GM19193 (cell line): ENCODE measurements around the gene ELMO3.

Experiments used
- POLR2A ChIP-seq: IDR thresholded peaks from 4 replicates; pipeline ENCODE4 v1.6.1; 2011; ENCODE audit not compliant: insufficient read depth, insufficient read length; ENCODE audit errors: extremely low read depth

ELMO3 gene

DNA sequence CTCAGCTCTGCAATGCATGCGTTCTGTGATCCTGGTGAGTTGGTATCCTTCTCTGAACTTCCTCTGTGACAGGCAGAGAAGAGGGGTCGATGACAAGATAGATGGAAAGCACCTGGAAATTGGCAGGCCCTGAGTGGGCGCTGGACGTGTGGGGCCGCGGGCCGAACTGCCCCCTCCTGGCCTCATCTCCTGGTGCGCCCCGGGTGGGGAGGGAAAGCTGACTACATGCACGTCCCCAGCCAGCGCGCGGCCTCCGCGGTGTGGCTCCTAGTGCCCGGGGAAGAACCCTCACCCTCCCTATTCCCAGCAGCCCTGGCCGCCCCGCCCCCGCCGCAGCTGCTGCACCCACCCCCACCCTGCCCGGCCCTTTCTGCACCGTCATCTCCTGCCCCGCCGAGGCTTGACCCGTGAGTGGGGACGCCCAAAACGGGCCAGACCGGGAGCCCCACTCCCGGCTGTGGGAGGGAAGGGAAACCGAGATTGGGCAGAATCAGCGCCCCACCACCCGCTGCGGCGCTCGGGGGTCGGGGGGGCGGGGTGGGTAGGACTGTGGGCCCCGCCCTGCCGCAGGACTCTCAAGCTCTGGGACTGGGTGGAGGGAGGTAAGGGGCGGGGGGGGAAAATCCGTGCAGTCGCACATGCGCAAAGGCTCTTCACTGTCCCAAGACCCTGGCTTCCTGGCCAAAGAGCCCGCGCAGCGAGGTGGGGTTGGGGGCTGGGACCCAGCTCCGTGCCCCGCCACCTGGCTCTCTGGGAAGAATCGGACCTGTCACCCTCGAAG lies 28.6 kb upstream of the ELMO3 start, which contains the start of gene NOL3:
Gene NOL3 (plus strand): TSS at position 371 of the 781 bp plus-strand sequence.
- TF ChIP-seq POLR2A, result peak; percentile 40

DNA sequence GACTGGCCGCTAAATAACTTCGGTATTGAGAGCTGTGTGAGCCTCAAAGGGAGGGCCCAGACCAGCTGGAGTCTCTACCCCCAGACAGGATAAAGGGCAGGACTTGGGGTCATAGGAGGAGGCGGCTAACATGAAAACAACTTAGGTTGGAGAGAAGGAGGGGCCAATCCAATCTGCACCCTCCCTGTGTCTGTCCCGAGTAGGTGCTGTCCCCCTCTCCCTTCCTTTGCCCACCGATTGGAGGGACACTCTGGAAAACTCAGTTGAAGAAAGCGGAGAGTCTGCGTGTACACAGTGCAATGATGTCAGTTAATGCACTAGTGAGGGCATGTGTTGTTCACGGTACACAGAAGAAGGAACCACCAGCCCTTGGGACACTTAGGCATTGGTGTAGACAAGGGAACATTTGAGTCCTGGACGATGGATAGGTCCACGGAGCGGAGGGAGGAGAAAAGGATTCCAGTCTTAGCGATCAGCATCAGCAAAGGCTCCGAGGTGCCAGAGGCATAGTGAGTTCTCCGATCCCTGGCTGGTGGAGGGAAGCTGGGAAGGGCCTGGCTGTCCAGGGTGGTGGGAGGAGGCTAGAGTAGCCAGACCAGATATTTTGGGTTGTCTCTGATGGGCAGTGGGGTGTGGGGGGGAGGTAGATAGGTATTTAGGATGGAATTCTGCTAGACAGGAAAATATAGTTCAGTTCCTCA lies 27.8 kb upstream of the ELMO3 start:
- no peak for TF ChIP-seq POLR2A

GRCh38 chr16:67173323-67173722 lies 25.6 kb upstream of the ELMO3 start:
- TF ChIP-seq POLR2A, result no peak

DNA sequence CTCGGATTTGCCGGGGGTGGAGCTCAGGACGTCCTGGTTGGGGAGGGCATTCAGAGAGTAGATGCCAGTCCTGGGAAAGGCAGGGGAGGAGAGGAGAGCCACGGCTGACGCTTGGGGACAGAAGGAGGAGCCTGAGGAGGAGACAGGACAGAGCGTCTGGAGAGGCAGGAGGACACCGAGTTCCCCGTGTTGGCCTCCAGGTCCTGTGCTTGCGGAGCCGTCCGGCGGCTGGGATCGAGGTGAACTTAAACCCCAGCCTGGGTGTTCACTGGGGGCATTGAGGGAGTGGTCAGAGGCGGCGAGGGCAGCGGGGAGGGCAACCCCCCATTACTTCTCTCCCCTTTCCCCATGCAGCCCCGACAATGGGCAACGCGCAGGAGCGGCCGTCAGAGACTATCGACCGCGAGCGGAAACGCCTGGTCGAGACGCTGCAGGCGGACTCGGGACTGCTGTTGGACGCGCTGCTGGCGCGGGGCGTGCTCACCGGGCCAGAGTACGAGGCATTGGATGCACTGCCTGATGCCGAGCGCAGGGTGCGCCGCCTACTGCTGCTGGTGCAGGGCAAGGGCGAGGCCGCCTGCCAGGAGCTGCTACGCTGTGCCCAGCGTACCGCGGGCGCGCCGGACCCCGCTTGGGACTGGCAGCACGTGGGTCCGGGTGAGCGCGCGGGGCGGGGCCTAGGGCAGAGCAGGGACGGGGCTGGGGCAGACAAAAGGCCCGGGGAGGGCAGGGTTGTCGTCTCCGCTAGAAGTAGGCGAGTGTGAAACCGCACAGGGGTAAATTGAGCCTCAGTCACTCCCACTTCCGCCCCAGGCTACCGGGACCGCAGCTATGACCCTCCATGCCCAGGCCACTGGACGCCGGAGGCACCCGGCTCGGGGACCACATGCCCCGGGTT lies 24.9 kb upstream of the ELMO3 start:
- no peak for TF ChIP-seq POLR2A

DNA sequence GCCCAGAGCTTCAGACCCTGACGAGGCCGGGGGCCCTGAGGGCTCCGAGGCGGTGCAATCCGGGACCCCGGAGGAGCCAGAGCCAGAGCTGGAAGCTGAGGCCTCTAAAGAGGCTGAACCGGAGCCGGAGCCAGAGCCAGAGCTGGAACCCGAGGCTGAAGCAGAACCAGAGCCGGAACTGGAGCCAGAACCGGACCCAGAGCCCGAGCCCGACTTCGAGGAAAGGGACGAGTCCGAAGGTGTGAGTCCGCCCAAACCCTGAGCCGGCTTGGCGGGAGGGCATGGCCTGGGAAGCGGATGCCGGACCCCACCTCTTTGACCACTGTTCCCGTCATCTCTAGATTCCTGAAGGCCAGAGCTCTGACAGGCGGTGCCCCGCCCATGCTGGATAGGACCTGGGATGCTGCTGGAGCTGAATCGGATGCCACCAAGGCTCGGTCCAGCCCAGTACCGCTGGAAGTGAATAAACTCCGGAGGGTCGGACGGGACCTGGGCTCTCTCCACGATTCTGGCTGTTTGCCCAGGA lies 24.2 kb upstream of the ELMO3 start:
- TF ChIP-seq POLR2A, result no peak

GRCh38 chr16:67176662-67177061 lies 22.3 kb upstream of the ELMO3 start:
- TF ChIP-seq POLR2A, result no peak

DNA sequence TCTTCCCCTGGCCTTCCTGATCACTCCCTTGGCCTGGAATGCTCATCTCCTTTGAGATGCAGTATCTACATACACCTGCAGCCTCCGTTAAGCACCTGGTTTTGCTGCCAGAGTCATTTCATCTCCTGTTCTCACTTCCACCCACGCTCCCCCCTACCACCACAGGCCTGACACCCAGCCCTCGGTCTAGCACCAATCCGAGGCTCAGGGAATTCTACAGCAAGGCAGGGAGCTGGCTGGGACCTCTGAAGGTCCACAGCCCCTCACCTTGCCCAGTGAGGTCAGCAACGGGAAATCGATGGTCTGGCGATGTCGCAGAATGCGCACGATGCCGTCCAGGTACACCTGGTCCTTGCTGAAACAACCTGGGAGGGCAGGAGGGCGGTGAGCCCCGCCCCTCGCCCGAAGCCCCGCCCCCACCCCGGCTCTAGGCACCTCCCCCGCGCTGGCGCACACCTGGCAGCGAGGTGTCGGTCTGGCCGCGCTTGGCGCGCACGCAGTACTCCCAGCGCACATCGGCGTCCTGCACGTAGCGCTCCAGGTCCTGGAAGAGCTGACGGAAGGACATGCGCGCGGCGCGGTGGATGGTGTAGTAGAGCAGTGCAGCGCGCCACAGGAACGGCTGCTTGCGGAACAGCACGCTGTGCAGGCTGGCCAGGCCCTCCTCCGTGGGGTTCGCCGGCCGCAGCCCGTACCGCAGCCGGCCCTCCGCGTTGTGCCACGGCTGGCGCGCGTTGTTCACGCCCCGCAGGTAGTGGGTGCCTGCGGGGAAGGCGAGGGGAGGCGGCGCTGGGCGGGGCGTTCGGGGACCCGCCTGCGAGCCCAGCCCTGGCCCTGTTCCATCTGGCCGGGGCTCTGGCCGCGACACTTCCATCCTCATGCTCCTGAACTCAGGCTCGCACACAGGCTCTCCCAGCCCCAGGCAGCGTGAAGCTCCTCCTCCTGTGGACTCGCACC lies 20.9 kb upstream of the ELMO3 start:
- no peak for TF ChIP-seq POLR2A

DNA sequence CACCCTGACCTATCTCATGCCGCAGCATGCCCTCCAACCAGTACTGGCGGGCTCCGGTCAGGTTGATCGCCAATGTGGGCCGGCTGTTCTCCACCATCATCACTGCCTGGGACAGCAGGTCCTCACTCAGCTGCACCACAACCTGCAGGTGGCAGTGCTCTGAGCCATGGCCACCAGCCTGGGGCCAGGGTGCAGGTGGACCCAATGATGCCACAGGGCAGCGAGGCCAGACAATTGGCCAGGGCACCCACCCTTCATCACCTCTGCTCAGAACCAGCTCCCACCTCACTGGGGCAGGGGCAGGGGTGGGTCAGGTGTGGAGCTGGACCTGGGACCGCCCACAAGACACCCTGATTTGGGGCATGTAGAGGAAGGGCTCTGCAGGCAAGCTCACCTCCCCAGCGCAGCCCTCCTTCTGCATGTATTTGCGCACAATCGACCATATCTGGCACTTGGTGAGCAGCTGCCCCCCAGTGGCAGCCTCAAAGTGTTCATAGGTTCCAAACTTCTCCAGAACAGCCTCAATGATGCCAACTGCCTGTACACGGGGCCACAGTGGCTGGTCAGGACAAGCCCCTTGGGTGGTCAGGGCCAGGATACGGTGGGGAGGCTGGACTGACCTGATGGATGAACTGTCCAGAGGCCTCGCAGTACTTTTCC lies 19.4 kb upstream of the ELMO3 start:
- TF ChIP-seq POLR2A, result no peak

DNA sequence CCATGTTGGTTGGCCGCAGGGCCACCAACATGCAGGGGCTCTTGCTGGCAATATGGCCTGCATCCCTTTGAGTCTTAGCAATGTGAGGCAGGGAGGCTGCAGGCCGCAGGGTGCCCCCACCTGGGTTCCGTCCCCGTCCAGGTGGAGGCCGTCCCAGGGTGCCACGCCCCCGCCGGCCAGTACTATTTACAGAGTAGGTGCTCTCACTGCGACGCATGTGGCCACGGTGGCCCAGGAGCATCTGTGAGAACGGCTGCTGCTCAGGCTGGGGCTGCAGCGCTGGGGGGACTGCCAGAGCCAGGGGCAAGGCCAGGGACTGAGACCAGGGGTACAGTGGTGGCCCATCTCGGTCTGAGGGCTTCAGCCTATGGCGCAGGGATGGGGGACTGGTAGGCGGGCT lies 18.8 kb upstream of the ELMO3 start:
- TF ChIP-seq POLR2A, result no peak

GRCh38 chr16:67181346-67181745 lies 17.6 kb upstream of the ELMO3 start:
- no peak for TF ChIP-seq POLR2A

DNA sequence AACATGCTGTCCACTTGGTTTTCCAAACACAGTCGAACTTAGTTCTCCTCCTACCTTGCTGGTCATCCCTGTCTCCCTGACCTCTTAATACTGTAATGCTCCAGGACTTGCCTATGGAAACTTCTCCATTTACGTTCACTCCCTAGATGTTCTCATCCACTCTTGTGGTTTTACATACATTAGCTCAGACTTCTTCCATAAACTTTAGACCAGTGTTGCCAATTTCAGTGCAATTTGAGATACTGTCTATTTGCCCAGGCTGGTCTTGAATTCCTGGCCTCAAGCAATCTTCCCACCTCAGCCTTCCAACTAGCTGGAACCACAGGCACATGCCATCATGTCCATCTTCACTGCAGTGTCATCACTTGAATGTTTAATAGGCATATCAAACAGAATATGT lies 16.6 kb upstream of the ELMO3 start:
- TF ChIP-seq POLR2A, result no peak

DNA sequence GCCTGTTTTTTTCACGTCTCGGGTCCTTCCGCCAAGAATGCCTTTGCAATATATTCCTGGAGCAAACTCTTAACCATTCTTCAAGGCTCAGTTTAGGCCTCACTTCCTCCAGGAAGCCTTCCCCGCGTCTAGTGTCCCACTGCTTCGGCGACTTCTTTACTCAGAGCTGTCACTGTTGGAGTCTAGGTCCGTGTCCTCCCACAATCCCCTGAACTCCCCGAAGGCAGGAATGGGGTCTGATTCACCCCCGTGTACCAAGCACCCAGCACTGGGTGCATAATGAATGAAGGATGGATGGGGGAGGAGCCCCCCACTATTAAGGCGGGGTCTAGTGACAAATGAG lies 15.7 kb upstream of the ELMO3 start:
- peak; percentile 51 for TF ChIP-seq POLR2A

DNA sequence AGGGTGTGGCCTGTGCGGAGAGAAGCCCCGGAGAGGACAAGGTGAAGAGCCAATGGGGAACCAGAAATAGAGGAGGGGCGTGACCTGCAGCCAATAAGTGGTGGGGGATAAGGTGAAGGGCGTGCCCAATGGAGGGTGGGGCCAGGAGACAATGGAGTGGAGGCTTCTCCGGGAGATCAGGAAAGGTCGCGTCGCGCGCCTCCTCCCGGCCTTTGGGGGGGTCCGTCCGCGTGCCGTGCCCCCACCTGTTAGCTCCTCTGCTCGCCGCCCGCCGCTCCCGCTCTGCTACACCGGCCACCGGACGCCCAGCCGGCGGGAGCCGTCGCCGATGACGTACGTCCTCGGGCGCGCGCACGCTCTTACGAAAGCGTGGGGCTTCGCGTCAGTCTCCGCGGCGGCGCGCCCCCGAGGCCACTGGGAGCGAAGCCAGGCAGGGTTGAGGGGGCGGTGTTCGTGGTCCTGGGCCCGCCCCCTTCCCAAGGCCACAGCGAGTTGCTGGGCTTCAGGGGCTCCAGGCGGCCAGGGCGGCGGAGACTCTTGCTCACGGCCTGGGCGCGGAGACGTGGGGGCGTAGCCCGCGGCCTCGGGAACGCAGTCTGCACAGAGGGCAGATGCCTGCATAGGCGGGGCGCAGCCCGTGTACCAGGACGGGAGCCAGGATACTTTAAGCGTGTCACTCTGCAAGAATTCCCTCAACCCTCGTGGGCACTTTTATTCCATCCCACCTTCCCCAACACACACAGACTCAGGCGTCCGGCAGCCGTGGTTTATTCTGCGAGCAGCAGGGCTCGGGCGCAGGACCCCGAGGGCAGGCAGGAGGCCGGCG lies 15.1 kb upstream of the ELMO3 start, which contains the start of gene MATCAP1:
Gene MATCAP1 (minus strand): TSS at position 337 of the 826 bp plus-strand sequence. CDS start 3,353 bp downstream, outside the sequence.
- TF ChIP-seq POLR2A, result peak; percentile 58
